Measurements from ENCODE around the gene SLA2.
"Not testable (repeated sequence)": the region's sequence is repeated elsewhere in the genome, so short reads cannot be mapped to it uniquely, and the experiment has no call there.

SLA2 gene

DNA sequence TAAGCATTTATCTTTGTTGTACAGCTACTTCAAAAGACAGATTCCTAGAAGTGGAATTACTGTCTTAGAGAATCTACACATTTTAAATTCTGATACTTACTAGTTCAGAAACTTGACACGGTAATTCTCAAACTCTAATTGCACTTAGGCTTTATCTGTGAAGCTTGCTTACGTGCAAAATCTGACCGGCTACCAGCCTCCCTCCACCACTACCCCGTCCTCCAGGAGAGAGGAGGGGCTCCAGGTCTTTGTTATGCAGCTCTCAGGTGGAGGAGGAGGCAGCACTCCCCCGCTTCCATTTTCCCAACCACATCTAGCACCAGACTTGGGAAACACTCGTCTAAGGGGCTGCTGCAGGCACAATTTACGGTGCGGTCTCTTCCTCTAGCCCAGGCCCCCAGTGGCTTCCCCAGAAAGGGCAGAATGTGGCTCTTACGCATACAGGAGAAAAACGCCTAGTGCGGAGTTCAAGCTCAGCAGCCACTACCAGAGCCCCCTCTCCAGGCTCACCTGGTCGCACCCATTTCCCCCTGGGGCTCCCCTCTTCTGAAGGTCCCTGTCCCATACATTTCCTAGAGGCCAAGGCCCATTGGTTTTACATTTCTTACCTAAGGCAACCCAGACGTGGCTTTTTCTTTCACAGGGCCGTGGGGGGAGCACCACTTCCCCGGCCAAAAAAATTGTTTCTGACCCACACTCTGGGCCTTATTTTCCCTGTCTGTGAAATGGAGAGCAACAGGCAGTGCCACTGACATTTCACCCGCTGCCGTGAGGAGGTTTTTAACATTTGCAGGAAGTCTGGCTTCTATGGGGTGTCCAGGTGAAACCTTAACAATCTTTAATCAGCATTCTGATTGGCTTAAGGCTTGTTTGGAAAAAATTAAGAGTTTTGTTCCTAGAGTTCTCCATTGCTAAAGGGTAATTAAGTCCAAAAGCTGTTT, 74.2 kb downstream of the SLA2 start:
- intact Hi-C loops (cut with DNase I; ENCODE audit: low total_unique reads): loop anchor here (2.0 to 10.0 kb wide), 2 partner anchors 33 to 183 kb away; partner anchors contain the start of gene RAB5IF
- no peak for DNase-seq
- Histone ChIP-seq H3K4me1 (peaks cover 0 to 29% (median 20%) of the 10 kb centered on the region in 4 donors), H3K4me3 (no peak overlapping the region), H3K9me3 (no peaks in the 10 kb centered on the region), H3K27ac (peak overlapping the region; percentile 88 to 91), H3K36me3 (no peaks in the 10 kb centered on the region), H3K27me3 (no peaks in the 10 kb centered on the region)
- TF ChIP-seq, protein P1, sequence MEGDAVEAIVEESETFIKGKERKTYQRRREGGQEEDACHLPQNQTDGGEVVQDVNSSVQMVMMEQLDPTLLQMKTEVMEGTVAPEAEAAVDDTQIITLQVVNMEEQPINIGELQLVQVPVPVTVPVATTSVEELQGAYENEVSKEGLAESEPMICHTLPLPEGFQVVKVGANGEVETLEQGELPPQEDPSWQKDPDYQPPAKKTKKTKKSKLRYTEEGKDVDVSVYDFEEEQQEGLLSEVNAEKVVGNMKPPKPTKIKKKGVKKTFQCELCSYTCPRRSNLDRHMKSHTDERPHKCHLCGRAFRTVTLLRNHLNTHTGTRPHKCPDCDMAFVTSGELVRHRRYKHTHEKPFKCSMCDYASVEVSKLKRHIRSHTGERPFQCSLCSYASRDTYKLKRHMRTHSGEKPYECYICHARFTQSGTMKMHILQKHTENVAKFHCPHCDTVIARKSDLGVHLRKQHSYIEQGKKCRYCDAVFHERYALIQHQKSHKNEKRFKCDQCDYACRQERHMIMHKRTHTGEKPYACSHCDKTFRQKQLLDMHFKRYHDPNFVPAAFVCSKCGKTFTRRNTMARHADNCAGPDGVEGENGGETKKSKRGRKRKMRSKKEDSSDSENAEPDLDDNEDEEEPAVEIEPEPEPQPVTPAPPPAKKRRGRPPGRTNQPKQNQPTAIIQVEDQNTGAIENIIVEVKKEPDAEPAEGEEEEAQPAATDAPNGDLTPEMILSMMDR (IDR thresholded peaks at IDR 0.05): no peak

DNA sequence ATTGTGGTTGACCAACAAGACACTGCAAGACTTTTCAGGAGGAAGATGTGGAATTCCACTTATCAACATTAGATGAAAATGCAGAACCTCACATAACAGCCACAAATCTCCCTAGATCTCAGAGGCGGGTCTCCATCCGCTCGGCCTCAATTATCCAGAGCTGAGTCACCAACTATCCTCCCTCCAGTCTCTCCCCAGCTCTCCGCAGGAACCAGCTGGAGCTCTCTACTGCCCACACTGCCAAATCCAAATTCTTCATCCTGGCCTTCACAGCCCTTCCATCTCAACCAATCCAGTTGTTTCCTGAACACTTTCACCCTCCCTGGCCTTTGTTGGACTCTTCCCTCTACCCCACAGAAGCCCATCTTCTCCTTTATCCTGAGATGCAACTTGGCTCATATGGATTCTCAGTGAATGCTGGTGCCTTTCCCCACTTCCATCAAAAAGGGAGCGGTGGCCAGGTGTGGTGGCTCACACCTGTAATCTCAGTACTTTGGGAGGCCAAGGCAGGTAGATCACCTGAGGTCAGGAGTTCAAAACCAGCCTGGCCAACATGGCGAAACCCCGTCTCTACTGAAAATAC, 76.1 kb downstream of the SLA2 start:
- intact Hi-C loops (cut with DNase I; ENCODE audit: low total_unique reads): loop anchor here (10.0 kb wide), 1 partner anchor 185 kb away; no protein-coding TSS in a partner anchor
- TF ChIP-seq, protein P1 (IDR thresholded peaks at IDR 0.05): no peak
- Histone ChIP-seq H3K4me3 (no peak overlapping the region), H3K9me3 (peaks cover 0 to 6% (median 0%) of the 10 kb centered on the region in 3 donors), H3K4me1 (peaks cover 0 to 18% (median 8%) of the 10 kb centered on the region in 4 donors), H3K27ac (no peak overlapping the region), H3K27me3 (no peaks in the 10 kb centered on the region), H3K36me3 (no peaks in the 10 kb centered on the region)
- DNase-seq: no peak

DNA sequence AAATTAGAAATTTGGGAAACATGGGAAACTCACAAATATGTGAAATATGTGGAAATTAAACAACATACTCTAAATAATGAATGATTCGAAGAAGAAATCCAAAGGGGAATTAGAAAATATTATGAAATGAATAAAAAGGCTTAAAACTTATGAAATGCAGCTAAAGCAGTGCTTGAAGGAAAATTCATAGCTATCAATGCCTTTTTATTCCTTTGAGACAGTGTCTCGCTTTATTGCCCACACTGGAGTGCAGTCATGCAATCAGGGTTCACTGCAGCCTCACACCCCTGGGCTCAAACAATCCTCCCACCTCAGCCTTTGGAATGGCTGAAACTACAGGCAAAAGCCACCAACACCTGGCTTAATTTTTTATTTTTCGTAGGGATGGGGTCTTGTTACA, 80.5 kb downstream of the SLA2 start:
- H3K27me3 ChIP-seq: no peaks in the 10 kb centered on the region
- H3K36me3 ChIP-seq: no peaks in the 10 kb centered on the region
- peaks cover 0 to 7% (median 0%) of the 10 kb centered on the region in 3 donors for H3K9me3 ChIP-seq
- no peak for DNase-seq
- no peak overlapping the region for H3K27ac ChIP-seq
- intact Hi-C loops (cut with DNase I; ENCODE audit: low total_unique reads): no loop called here
- TF ChIP-seq, protein P1 (IDR thresholded peaks at IDR 0.05): no peak
- no peak overlapping the region for H3K4me3 ChIP-seq
- H3K4me1 ChIP-seq: no peaks in the 10 kb centered on the region

DNA sequence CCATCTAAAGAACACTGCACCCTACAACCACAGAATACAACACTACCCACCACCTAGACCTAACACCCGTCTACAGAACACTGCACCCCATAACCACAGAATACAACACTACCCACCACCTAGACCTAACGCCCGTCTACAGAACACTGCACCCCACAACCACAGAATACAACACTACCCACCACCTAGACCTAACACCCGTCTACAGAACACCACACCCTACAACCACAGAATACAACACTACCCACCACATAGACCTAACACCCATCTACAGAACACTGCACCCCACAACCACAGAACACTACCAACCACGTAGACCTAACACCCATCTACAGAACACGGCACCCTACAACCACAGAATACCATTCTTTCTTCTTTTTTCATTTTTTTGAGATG, 81.3 kb downstream of the SLA2 start:
- intact Hi-C loops (cut with DNase I; ENCODE audit: low total_unique reads); H3K9me3 ChIP-seq; H3K4me3 ChIP-seq: not testable (repeated sequence)

DNA sequence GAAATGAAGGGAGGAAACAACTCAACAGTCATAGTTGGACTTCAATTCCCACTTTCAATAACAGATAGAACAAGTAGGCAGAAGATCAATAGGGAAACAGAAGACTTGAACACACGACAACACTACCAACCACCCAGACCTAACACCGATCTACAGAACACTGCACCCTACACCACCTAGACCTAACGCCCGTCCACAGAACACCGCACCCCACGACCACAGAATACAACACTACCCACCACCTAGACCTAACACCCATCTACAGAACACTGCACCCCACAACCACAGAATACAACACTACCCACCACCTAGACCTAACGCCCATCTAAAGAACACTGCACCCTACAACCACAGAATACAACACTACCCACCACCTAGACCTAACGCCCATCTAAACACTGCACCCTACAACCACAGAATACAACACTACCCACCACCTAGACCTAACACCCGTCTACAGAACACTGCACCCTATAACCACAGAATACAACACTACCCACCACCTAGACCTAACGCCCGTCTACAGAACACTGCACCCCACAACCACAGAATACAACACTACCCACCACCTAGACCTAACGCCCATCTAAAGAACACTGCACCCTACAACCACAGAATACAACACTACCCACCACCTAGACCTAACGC, 81.8 kb downstream of the SLA2 start:
- intact Hi-C loops (cut with DNase I; ENCODE audit: low total_unique reads); H3K27ac ChIP-seq: not testable (repeated sequence)

More for the DNA sequence above, 81.3 kb downstream of the SLA2 start:
- not testable (repeated sequence) for H3K36me3 ChIP-seq, H3K27me3 ChIP-seq, H3K4me1 ChIP-seq, DNase-seq, H3K27ac ChIP-seq

DNA sequence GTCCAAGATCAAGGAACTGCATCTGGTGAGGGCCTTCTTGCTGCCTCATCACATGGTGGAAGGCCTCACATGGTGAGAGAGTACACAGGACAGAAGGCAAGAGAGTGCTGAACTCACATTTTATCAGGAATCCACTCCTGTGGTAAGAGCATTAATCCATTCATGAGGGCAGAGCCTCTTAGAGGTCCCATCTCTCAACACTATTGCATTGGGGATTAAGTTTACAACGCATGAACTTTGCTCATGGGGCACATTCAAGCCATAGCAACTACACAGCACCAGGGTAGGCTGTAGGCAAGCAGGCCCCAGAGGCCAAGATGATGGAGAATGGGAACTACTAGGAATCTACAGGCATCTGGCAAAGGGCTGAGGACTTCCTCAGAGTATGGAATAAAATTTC, 82.6 kb downstream of the SLA2 start:
- DNase-seq: no peak
- TF ChIP-seq, protein P1 (IDR thresholded peaks at IDR 0.05): no peak
- Histone ChIP-seq H3K36me3 (no peaks in the 10 kb centered on the region), H3K4me3 (no peak overlapping the region), H3K4me1 (no peaks in the 10 kb centered on the region), H3K27me3 (no peaks in the 10 kb centered on the region), H3K9me3 (peaks cover 0 to 7% (median 0%) of the 10 kb centered on the region in 3 donors), H3K27ac (no peak overlapping the region)
- intact Hi-C loops (cut with DNase I; ENCODE audit: low total_unique reads): no loop called here

More for the DNA sequence above, 81.8 kb downstream of the SLA2 start:
- H3K9me3 ChIP-seq, H3K4me3 ChIP-seq, H3K4me1 ChIP-seq, H3K27me3 ChIP-seq, DNase-seq, H3K36me3 ChIP-seq: not testable (repeated sequence)
